OCI-LY1 (cell line): ENCODE data around the gene ETV3L.

Source experiments
- CTCF ChIP-seq: fragments of 200-600 bp; sonication (generic), shearing (Covaris generic); IDR thresholded peaks from 2 replicates; pipeline ENCODE4 v1.5.1; 2017; ENCODE audit warnings: mild to moderate bottlenecking, antibody characterized with exemption, low read length, moderate library complexity, mixed read lengths
- EZH2 ChIP-seq: fragments of 200-600 bp; sonication (generic), shearing (Covaris generic); IDR thresholded peaks from 2 replicates; pipeline ENCODE4 v1.8.0; 2017; ENCODE audit warnings: borderline replicate concordance, mixed run types, mild to moderate bottlenecking, antibody characterized with exemption, low read length, moderate library complexity, mixed read lengths

DNA sequence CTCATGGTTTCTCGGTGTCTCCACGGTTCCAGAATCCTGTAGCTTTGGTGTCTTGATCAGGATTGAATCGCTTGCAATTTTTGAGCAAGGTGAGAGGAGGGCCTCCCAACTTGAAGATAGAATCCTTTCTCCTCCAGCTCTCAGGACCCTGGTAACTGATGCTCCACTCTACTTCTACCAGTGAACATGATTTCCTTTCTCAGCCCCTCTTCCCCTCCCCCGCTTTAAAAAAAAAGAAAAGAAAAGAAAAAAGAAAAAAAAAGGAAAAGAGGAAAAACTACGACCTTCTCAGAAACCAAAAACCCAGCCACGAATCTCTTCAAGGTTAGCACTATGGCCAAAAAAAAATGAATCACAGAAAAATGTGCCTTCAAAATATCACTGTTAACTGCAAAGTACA, 55.3 kb downstream of the ETV3L start:
- no peak for TF ChIP-seq EZH2
- no peak for TF ChIP-seq CTCF
